GM12892 (cell line): ENCODE data around the gene TNFAIP8L1.

Experiments used
- POLR2A ChIP-seq: IDR thresholded peaks from 2 replicates; pipeline ENCODE4 v1.6.1; 2011; ENCODE audit warnings: low read depth, low read length, control low read depth
- POLR2AphosphoS5 ChIP-seq: IDR thresholded peaks from 2 replicates; pipeline ENCODE4 v1.6.1; 2011; ENCODE audit warnings: low read depth, low read length, control low read depth
- TAF1 ChIP-seq: IDR thresholded peaks from 2 replicates; pipeline ENCODE4 v1.6.1; 2011; ENCODE audit warnings: low read depth, mild to moderate bottlenecking, control low read depth, low read length, borderline replicate concordance

DNA sequence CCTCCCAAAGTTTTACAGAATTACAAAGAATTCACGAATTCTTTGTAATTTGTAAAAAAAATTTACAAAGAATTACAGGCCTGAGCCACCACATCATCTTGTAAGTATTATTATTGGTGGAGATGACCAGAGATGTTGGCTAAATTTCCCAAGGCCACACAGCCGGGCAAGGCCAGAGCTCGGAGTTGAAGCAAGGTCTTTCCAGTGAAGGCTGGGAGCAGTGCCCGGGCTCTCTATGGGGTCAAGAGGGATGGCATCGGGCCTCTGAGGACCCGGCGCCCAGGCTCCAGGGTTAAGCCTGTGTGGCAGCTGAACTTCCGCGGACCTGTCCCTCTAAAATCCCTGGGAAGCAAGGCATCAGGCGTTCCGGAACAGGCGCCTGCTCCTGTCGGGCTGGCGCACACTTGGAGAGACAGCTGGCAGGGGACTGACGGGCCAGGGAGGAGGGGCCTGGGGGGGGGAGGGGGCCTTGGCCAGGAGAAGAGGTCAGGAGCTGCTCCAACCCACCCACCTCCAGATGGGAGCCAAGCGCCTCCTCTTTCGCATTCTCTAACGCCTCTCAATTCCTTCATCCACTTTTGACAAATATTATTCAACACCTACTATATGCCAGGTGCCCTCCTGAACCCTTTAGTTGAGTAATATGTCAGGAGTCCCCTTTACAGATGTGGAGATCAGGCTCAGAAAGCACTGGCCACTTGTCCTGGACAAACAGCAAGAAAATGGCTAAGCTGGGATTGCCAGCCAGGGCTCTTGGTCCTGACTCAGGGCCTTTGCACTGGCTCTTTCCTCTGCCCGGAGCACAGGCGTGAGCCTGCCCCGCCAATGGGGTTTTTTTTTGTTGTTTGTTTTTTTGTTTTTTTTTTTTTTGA lies 43.0 kb upstream of the TNFAIP8L1 start:
- no peak for TF ChIP-seq POLR2A
- no peak for TF ChIP-seq POLR2AphosphoS5
- no peak for TF ChIP-seq TAF1
